DMS79 treated with DMSO at 0.1 percent for 48 hours (cell line): Measurements from ENCODE around the gene VAV2.
A peak's percentile ranks its signal among the peaks of the same experiment; 100 is the strongest.

Experiments
- DNase-seq: peaks from one replicate; lab custom pipeline; 2025; lab: John Stamatoyannopoulos, UW

The VAV2 gene

DNA sequence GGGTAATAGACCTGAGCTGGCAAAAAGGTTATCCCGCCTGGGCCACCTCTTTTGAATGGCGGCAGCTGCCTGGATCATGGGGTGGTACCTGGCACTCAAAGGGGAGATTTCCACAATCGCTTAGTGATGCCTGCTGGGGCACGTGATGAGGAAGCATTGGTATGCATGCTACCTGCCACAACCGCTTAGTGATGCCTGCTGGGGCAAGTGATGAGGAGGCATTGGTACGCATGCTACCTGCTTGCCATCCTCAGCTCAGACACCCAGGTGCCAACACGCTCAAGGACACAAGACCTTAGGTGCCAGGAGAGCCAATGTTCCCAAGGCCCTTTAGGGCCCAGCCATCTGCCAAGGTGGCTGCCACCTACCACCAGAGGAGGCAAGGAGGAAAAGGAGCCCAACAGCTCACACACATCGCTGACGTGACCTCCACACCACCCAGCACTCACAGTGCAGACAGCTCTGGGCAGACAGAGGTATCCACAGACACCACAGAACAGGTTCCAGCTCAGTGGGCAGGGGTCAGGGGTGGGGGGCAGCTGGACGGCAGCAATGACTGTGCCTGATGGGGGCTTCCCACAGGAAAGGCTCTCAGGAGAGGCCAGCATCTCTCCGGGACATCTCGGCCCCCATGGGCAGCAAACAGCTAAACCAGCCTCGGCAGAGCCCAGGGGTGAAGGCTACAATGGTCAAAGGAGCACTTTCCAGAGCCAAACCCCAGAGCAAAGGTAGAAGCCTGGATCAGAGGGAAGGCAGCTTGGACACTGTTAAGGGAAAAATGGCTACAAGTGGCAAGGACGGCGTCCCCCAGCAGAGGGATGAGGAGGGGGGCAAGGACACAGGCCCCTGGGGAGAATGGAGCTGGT, 210.9 kb downstream of the VAV2 start:
- DNase-seq, result no peak

DNA sequence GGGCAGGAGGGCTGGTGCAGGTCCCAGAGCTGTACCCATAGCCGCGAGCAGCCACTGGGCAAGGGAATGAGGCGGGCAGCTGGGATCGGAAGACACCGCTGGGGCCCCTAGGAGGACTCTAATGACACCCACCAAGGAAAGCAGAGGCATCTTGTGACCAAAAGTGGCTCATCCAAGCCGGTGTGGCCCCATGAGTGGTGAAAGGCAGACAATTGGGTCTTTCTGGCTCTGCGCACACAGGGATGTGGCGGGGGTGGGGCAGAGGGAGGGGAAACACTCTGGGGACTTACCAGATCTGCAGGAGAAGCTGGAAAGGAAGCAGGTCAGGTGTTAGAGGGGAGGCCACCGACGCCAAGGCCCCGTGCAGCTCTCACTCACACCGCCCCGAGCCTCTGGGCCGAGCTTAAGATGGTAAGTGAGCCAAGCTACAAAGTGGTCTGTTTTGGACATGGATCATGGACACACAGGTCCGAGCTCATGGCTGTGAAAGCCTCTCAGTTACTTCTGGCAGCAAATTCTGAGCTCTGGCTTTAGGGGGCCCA, 211.6 kb downstream of the VAV2 start:
- DNase-seq, result no peak

DNA sequence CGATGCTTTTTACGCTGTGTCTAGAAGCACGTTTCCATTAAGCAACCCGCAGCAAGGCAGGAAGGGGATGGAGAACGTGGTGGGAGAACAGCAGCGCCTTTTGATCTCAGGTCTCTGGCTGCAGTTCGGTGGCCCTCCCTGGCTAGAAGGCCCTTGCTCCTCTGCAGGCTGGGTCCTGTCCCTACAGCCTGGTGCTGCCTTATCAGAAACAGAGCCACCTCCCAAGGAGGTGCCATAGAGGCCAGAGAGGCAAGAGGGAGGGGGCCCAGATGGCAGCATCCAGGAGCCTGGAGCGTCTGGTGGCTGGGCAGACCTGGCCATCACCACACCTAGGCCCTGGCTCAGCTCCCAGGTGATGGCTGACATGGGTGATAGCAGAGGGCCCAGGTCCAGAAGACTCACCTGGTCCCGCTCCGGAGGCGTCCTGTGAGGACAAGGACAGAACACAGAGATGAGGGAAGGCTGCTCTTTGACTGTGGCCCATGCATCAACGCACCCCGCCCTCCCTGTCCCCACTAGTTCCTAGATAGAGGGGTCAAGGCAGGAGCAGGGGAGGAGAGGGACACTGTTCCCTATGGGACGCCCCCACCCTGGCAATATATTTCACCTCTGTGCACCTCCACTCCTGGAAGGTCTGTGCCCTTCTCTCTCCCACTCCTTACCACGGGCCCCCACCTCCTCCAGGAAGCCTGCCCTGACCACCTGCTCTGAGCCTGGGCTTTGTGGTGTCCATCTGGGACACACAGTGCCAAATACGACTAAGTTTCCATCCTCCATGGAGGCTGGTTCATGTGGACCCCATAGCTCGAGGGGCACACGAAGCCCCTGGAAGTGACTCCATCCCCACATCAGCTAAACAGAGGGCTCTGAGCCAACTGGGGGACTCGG, 212.4 kb downstream of the VAV2 start:
- no peak for DNase-seq

- DNase-seq, result no peak
These were observed 213.0 kb downstream of the VAV2 start for GRCh38 chr9:133779081-133779480.

- DNase-seq, result no peak
These were observed 213.6 kb downstream of the VAV2 start for GRCh38 chr9:133778336-133779013.

DNA sequence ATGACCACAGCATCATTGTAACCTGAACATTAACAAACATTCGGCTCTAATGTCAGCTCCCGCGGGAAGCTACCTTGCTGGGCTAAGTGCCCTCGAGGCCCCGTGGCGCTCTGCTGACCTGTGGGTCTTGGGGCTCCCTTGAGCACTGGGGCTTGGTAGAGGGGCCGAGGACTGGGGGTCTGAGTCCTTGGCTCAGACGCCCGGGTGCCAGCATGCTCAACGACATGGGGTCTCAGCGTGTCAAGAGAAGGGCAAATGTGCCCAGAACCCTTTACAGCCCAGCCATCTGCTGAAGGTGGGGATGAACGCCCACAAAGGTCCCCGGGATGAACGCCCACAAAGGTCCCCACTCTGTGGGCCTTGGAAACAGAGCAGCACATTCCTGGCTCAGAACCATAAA, 214.3 kb downstream of the VAV2 start:
- DNase-seq, result no peak

- no peak for DNase-seq
These were observed 214.9 kb downstream of the VAV2 start for GRCh38 chr9:133777068-133777791.

- no peak for DNase-seq
These were observed 215.9 kb downstream of the VAV2 start for GRCh38 chr9:133775951-133776905.

DNA sequence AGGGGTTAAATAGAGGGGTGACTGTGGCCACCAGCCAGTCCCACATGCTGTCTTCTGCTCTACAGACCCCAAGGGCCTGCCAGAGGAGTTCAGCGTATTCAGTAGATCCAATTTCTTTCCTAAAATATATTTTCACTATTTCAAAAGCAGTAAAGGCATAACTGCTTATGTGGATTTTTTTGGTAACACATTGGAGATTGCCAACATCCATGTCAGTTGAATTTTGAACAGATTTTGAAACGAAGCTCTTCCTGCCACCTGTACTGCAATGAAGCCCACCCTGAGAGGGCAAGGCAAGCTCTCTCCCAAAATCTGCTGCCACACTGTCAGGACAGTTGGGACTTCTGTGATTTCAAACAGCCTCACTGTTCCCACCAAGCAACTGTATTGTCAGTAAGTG, 216.8 kb downstream of the VAV2 start:
- DNase-seq, result no peak

GRCh38 chr9:133774799-133775198, 217.3 kb downstream of the VAV2 start:
- DNase-seq, result no peak

DNA sequence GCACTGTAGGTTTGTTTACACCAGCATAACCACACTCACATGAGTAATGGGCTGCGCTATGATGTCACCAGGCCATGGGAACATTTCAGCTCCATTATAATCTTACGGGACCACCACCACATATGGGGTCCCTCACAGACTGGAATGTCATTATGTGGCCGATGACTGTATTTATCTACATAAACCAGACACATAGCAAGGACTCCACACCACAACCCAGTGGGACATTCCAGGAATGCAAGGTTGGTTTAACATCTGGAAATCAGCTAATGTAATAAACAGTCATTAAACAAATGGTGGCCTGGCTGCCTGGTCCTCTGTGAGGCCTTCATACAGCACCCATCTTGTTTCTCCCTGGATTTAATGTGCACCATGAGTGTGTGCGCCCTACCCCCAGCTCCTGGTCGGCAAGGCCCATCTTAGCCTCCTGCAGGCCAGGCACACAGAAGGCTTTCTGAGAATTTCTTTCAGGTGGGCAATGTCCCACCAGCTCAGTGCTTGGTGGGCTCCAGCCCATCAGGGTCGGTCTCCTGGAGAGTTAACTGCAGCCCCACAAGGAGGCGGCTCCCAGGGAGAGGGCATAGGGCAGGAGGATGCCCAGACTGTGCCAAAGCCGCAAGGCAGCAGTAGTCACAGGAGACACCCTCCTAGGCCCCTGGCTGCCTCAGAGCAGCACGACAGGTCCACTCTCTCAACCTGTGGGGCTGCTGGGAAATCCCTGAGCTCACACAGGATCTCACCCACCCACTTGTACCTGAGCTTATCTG, 218.1 kb downstream of the VAV2 start:
- DNase-seq, result no peak

DNA sequence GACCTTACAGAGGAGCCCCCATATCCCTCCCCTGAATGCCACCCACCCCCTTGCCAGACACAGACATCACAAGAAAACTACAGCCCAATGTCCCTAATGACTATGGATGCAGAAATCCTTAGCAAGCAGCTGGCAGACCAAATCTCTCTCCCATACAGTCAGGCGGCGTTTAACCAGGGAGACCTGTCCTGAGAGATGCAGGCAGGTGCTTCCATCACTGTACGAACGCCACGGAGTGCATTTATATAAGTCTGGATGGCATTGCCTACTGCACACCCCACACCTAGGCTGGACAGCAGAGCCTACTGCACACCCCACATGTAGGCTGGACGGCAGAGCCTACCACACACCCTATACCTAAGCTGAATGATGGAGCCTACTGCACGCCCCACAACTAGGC, 219.5 kb downstream of the VAV2 start:
- no peak for DNase-seq

GRCh38 chr9:133771486-133772482, 220.3 kb downstream of the VAV2 start:
- DNase-seq, result no peak

DNA sequence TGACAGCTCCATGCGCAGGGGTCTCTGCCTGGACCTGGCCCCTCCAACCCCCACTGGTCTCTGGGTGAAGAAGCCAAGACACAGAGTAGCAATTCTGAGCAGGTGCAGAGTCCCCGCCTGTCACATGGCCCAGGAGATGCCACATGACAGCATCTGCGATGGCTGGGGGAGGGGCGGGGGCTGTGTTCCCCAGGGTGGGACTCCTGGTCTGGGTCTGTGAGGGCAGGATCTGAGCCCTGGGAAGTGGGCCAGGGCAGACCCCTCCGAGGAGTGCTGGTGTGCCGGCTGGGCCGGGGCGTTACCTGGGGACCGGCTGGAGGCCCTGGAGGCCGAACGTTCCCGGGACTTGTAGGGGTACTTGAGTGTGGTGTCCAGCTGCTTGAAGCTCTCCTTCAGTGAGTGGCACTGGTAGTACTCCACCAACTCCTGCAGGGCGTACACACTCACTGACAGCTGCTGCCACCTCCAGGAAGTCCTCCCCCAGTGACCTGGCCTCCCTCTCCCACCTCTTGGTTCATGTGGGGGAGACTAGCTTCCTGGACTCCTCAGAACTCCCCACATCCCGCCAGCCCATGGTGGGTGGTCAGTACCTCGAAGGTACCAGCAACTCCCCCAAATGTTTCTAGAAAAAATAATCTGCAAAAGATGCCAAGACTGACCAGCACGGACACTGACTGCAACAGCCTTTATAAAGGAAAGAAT, 221.9 kb downstream of the VAV2 start:
- DNase-seq, result no peak

DNA sequence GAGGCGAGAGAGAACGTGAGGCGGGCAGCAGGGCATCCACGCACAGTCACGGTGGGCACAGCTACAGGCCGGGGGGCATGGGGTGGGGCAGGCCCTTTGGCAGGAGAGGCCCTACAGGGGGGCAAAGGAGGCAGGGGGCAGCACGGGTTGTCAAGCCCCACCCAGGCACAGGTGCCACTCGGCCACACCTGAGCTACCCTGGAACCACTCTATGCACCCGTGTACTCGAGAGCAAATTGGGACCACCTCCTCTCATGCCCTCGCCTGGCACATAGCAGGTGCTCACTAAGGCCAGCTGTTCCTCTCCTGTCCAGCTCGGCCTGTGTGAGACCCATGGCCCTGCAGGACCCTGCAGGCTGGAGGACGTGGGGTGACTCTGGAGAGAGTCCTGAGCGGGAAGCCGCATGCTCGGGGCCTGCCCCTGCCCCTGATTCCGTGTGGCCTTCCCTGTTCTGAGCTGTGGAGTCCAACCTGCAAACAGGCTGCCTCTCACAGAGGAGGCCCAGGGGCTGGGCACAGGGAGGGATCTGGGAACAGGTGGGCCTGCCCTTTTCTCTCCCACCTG, 222.5 kb downstream of the VAV2 start:
- no peak for DNase-seq

GRCh38 chr9:133768859-133769510, 223.1 kb downstream of the VAV2 start:
- peak; percentile 8 for DNase-seq

DNA sequence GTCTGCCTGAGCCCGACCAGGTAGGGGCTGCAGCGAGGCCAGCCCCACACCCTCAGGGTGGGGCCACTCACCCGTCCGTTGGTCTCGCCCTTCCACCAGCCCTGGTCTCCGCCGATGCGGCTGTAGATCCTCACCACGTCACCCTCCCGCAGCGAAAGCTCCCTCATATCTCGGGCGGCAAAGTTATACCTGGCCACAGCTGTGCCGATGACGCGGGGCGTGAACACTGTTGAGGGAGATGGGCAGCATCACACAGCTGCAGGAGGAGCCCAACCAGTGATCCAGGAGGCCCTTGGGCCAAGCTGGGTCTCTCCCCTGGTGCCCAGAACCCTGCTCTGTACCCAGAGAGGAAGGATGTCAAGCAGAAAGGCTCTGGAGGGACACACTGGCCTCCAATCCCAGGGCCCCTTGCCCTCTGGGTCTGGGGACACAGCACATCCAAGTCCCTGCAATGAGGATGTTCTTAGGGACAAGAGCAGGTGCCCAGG, 223.7 kb downstream of the VAV2 start:
- no peak for DNase-seq
